Glutamatergic neuron (in vitro differentiated cells): ENCODE measurements around the gene DPAGT1. TPM values are rescaled to one million over a fixed set of nuclear protein-coding genes. Genes with fewer than 3 reads are reported as not detected.

ENCODE experiments used
- total RNA-seq: library from RNA; stranded (reverse); fragmentation: NEBNext Ultra II Directional; extraction: Animal tissue kit (Norgen Biotek cat#: 25700); gene quantifications from one replicate; pipeline ENCODE4 v1.2.1, GENCODE V29; 2021; ENCODE audit not compliant: unreplicated experiment

DPAGT1 gene
- total RNA-seq, 1 donor from 2014 or later, result 36.1 TPM

Other genes with a start within 250 kb of the DPAGT1 start
- not detected for gene CXCR5, start 218.0 kb downstream of the DPAGT1 start, total RNA-seq
- 13.0 TPM for gene BCL9L, start 175.9 kb downstream of the DPAGT1 start, total RNA-seq
- not detected for gene UPK2, start 145.6 kb downstream of the DPAGT1 start, total RNA-seq
- not detected for gene FOXR1, start 130.1 kb downstream of the DPAGT1 start, total RNA-seq
- 72.3 TPM for gene CENATAC, start 103.7 kb downstream of the DPAGT1 start, total RNA-seq
- gene RPS25, start 83.5 kb downstream of the DPAGT1 start, total RNA-seq, result 673 TPM
- 85.1 TPM for gene TRAPPC4, start 83.1 kb downstream of the DPAGT1 start, total RNA-seq
- gene SLC37A4, start 71.0 kb downstream of the DPAGT1 start, total RNA-seq, result 21.2 TPM
- 193 TPM for gene HYOU1, start 44.6 kb downstream of the DPAGT1 start, total RNA-seq
- gene VPS11, start 34.0 kb downstream of the DPAGT1 start, total RNA-seq, result 32.7 TPM
- 30.4 TPM for gene HMBS, start 17.0 kb downstream of the DPAGT1 start, total RNA-seq
- gene C2CD2L, start 5.5 kb upstream of the DPAGT1 start, total RNA-seq, result 32.8 TPM
- 58.1 TPM for gene HINFP, start 19.7 kb upstream of the DPAGT1 start, total RNA-seq
- 2.4 TPM for gene ABCG4, start 47.2 kb upstream of the DPAGT1 start, total RNA-seq
- 1.7 TPM for gene NLRX1, start 66.9 kb upstream of the DPAGT1 start, total RNA-seq
- not detected for gene NHERF4, start 83.6 kb upstream of the DPAGT1 start, total RNA-seq
- 40.5 TPM for gene CBL, start 104.5 kb upstream of the DPAGT1 start, total RNA-seq
- gene MCAM, start 215.3 kb upstream of the DPAGT1 start, total RNA-seq, result 11.4 TPM
- gene RNF26, start 232.7 kb upstream of the DPAGT1 start, total RNA-seq, result 20.6 TPM
- 0.32 TPM for gene C1QTNF5, start 239.0 kb upstream of the DPAGT1 start, total RNA-seq
- gene MFRP, start 244.9 kb upstream of the DPAGT1 start, total RNA-seq, result not detected